Amygdala (tissue), 56 donors: ENCODE measurements around the gene HOXD11.

Experiments used
- DNase-seq, 56 donors: peaks; one replicate each; lab custom pipeline; 2025; lab: John Stamatoyannopoulos, UW

The HOXD11 gene

GRCh38 chr2:176117823-176118371 is 10.8 kb downstream of the HOXD11 start:
- DNase-seq: no peak

- DNase-seq: no peak
Observed at GRCh38 chr2:176118601-176119339, 11.7 kb downstream of the HOXD11 start.

GRCh38 chr2:176120364-176121189 is 13.5 kb downstream of the HOXD11 start:
- DNase-seq: no peak

GRCh38 chr2:176121190-176122051 is 14.3 kb downstream of the HOXD11 start:
- no peak for DNase-seq

- DNase-seq: no peak
Observed at GRCh38 chr2:176122052-176122682, 15.1 kb downstream of the HOXD11 start.

GRCh38 chr2:176122683-176123410 is 15.8 kb downstream of the HOXD11 start, which contains the start of gene HOXD9:
Gene HOXD9 (plus strand): TSS chr2:176122719. CDS start chr2:176122769, 50 bp downstream.
- no peak for DNase-seq

GRCh38 chr2:176123411-176124109 is 16.5 kb downstream of the HOXD11 start:
- no peak for DNase-seq

GRCh38 chr2:176124110-176124946 is 17.2 kb downstream of the HOXD11 start:
- no peak for DNase-seq

- no peak for DNase-seq
Observed at GRCh38 chr2:176124947-176125771, 18.1 kb downstream of the HOXD11 start.

- no peak for DNase-seq
Observed at GRCh38 chr2:176125772-176126054, 18.6 kb downstream of the HOXD11 start.

GRCh38 chr2:176126929-176127773 is 20.1 kb downstream of the HOXD11 start:
- DNase-seq: peak in 39 of 56 donors; percentile 1 to 84 (median 19)

GRCh38 chr2:176127774-176128072 is 20.6 kb downstream of the HOXD11 start:
- DNase-seq: no peak

GRCh38 chr2:176128172-176128981 is 21.3 kb downstream of the HOXD11 start:
- DNase-seq: no peak

- DNase-seq: no peak
Observed at GRCh38 chr2:176128982-176129796, 22.1 kb downstream of the HOXD11 start, which contains the start of gene HOXD8. Gene HOXD8 (plus strand): TSS chr2:176129705. CDS start chr2:176130367, 662 bp downstream.

GRCh38 chr2:176129813-176130146 is 22.7 kb downstream of the HOXD11 start:
- no peak for DNase-seq
